Activated CD4-positive, alpha-beta T cell treated with anti-CD3 and anti-CD28 coated beads for 36 hours (primary cell): ENCODE data around the gene CRYM. TPM values are rescaled to one million over a fixed set of nuclear protein-coding genes. Genes with fewer than 3 reads are reported as not detected.
A peak's percentile ranks its signal among the peaks of the same experiment; 100 is the strongest.
"Not testable (repeated sequence)": the region's sequence is repeated elsewhere in the genome, so short reads cannot be mapped to it uniquely, and the experiment has no call there.

Experiments
- ATAC-seq: fragments of 200-7000 bp; cut with Tn5 transposase; one replicate; pipeline ENCODE4 v1.10.0; 2021; ENCODE audit warnings: mild to moderate bottlenecking, moderate library complexity
- CTCF ChIA-PET: fragments of 350-600 bp; sonication (Branson Sonifier 250); formaldehyde crosslinking; loops from one replicate; lab custom pipeline; 2021; ENCODE audit warnings: antibody characterized with exemption; lab: Charles Lee
- POLR2A ChIA-PET: fragments of 350-600 bp; sonication (Branson Sonifier 250); formaldehyde crosslinking; loops from one replicate; lab custom pipeline; 2021; ENCODE audit warnings: antibody characterized with exemption, inconsistent platforms; lab: Charles Lee
- DNase-seq: peaks from one replicate; pipeline ENCODE4 v3.0.0-alpha.2; 2020
- H3K27ac Mint-ChIP-seq: one replicate; pipeline ENCODE4 v1.8.0; 2021; ENCODE audit warnings: mixed read lengths
- H3K27me3 Mint-ChIP-seq: one replicate; pipeline ENCODE4 v1.8.0; 2021; ENCODE audit warnings: mixed read lengths
- H3K36me3 Mint-ChIP-seq: one replicate; pipeline ENCODE4 v1.8.0; 2021; ENCODE audit warnings: low read depth, mixed read lengths
- H3K4me1 Mint-ChIP-seq: one replicate; pipeline ENCODE4 v1.8.0; 2021; ENCODE audit warnings: mixed read lengths
- H3K4me3 Mint-ChIP-seq: one replicate; pipeline ENCODE4 v1.8.0; 2021; ENCODE audit warnings: mild to moderate bottlenecking, moderate library complexity, mixed read lengths
- H3K9me3 Mint-ChIP-seq: one replicate; pipeline ENCODE4 v1.8.0; 2021; ENCODE audit warnings: low read depth, mixed read lengths
- intact Hi-C, 2 experiments: fragments of 100-400 bp; cut with DNase I in 1 of 2; cut with micrococcal nuclease in 1 of 2; formaldehyde crosslinking; loops; one replicate each; pipeline versions ENCODE4 v1.14.2 to v1.15.1; 2022 to 2024; cut with DNase I, micrococcal nuclease
- total RNA-seq, 2 experiments: library from RNA; stranded (reverse); gene quantifications; one replicate each; pipeline ENCODE4 v1.2.3, GENCODE V29; 2021

CRYM gene
- total RNA-seq, result not detected

- POLR2A ChIA-PET, result no interaction called here
- ATAC-seq (peak; percentile 96), DNase-seq (peak; percentile 80)
- Mint-ChIP-seq H3K36me3 (no peaks in the 10 kb centered on the region), H3K4me1 (no peaks in the 10 kb centered on the region), H3K9me3 (no peaks in the 10 kb centered on the region), H3K27ac (no peak within 1 kb of the TSS), H3K4me3 (no peak within 1 kb of the TSS), H3K27me3 (peaks cover 61% of the 10 kb centered on the region)
- intact Hi-C loops, result loop anchor here (1.0 to 10.0 kb wide), 4 partner anchors 23 to 433 kb away; no protein-coding TSS in a partner anchor
- CTCF ChIA-PET, result interaction anchor here (0.6 to 1.6 kb wide), 7 partner anchors 12 to 427 kb away, joined by 3 to 8 read pairs (median 4); no protein-coding TSS in a partner anchor
Observed at GRCh38 chr16:21277927-21278706, at the start of gene CRYM. TSS of gene CRYM (minus strand) at chr16:21278290. CDS start at chr16:21278251, 39 bp downstream.

- Mint-ChIP-seq H3K27me3 (peaks cover 6% of the 10 kb centered on the region), H3K9me3 (peaks cover 10% of the 10 kb centered on the region), H3K4me1 (no peaks in the 10 kb centered on the region), H3K36me3 (peaks cover 2% of the 10 kb centered on the region), H3K4me3 (no peak overlapping the region), H3K27ac (no peak overlapping the region)
- no peak for DNase-seq
- POLR2A ChIA-PET, result no interaction called here
- intact Hi-C loops, result no loop called here
- ATAC-seq, result no peak
- CTCF ChIA-PET, result no interaction called here
Observed at GRCh38 chr16:21327046-21327445, 49.0 kb upstream of the CRYM start.

- Mint-ChIP-seq H3K4me3 (no peak overlapping the region), H3K36me3 (peaks cover 2% of the 10 kb centered on the region), H3K4me1 (no peaks in the 10 kb centered on the region), H3K27me3 (peaks cover 6% of the 10 kb centered on the region), H3K9me3 (peaks cover 10% of the 10 kb centered on the region), H3K27ac (no peak overlapping the region)
- ATAC-seq, result no peak
- no peak for DNase-seq
- intact Hi-C loops, result no loop called here
- ChIA-PET CTCF (no interaction called here), POLR2A (no interaction called here)
Observed at GRCh38 chr16:21326459-21326858, 48.4 kb upstream of the CRYM start.

GRCh38 chr16:21324267-21324666, 46.2 kb upstream of the CRYM start:
- no peak for DNase-seq
- no peak overlapping the region for H3K4me3 Mint-ChIP-seq

DNA sequence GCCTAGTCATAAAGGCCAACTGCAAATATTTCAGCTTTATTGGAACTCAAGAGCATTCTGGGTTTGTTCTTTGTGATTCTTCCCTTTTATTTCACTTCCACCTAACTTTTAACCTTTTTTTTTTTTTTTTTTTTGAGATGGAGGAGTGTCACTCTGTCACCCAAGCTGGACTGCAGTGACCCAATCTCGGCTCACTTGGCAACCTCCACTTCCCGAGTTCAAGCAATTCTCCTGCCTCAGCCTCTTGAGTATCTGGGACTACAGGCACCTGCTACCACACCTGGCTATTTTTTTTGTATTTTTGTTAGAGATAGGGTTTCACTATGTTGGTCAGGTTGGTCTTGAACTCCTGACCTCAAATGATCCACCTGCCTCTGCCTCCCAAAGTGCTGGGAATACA, 44.2 kb upstream of the CRYM start:
- intact Hi-C loops, H3K27ac Mint-ChIP-seq, POLR2A ChIA-PET, CTCF ChIA-PET, H3K4me1 Mint-ChIP-seq, H3K4me3 Mint-ChIP-seq, H3K9me3 Mint-ChIP-seq, H3K27me3 Mint-ChIP-seq, ATAC-seq, DNase-seq, H3K36me3 Mint-ChIP-seq: not testable (repeated sequence)

More at GRCh38 chr16:21324267-21324666, 46.2 kb upstream of the CRYM start:
- ATAC-seq, result no peak
- H3K27me3 Mint-ChIP-seq, result peaks cover 6% of the 10 kb centered on the region
- no peaks in the 10 kb centered on the region for H3K4me1 Mint-ChIP-seq
- CTCF ChIA-PET, result no interaction called here
- no peak overlapping the region for H3K27ac Mint-ChIP-seq
- H3K9me3 Mint-ChIP-seq, result peaks cover 9% of the 10 kb centered on the region
- H3K36me3 Mint-ChIP-seq, result peaks cover 2% of the 10 kb centered on the region
- POLR2A ChIA-PET, result no interaction called here
- intact Hi-C loops, result no loop called here

GRCh38 chr16:21321736-21322135, 43.6 kb upstream of the CRYM start:
- ATAC-seq (no peak), DNase-seq (no peak)
- no peaks in the 10 kb centered on the region for H3K9me3 Mint-ChIP-seq
- ChIA-PET CTCF (no interaction called here), POLR2A (no interaction called here)
- H3K27me3 Mint-ChIP-seq, result peaks cover 2% of the 10 kb centered on the region
- no peak overlapping the region for H3K4me3 Mint-ChIP-seq
- H3K27ac Mint-ChIP-seq, result no peak overlapping the region
- intact Hi-C loops, result no loop called here
- no peaks in the 10 kb centered on the region for H3K36me3 Mint-ChIP-seq
- H3K4me1 Mint-ChIP-seq, result no peaks in the 10 kb centered on the region

DNA sequence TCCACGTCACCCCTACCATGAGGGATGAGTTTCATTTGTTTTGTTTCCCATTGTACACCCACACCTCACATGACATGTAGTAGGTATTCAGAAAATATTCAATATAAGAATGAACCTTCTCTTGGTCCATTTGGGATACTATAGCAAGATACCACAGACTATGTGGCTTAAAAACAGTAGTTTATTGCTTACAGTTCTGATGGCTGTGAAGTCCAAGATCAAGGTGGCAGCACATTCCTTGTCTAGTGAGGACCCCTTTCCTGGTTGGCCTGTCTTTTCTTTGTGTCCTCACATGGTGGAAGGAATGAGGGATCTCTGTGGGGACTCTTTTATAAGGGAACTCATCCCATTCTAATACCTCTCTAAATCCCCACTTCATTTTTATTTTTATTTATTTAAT, 36.2 kb upstream of the CRYM start:
- Mint-ChIP-seq H3K27ac (no peak overlapping the region), H3K36me3 (no peaks in the 10 kb centered on the region), H3K9me3 (no peaks in the 10 kb centered on the region), H3K4me1 (no peaks in the 10 kb centered on the region), H3K4me3 (no peak overlapping the region), H3K27me3 (peaks cover 3% of the 10 kb centered on the region)
- ATAC-seq, result no peak
- intact Hi-C loops, result no loop called here
- no peak for DNase-seq
- CTCF ChIA-PET, result no interaction called here
- POLR2A ChIA-PET, result no interaction called here

GRCh38 chr16:21312863-21313372, 34.8 kb upstream of the CRYM start:
- H3K27me3 Mint-ChIP-seq, ATAC-seq: not testable (repeated sequence)

GRCh38 chr16:21312046-21312445, 34.0 kb upstream of the CRYM start:
- intact Hi-C loops, H3K9me3 Mint-ChIP-seq, H3K27ac Mint-ChIP-seq, H3K4me1 Mint-ChIP-seq, CTCF ChIA-PET, H3K4me3 Mint-ChIP-seq, ATAC-seq, POLR2A ChIA-PET, H3K36me3 Mint-ChIP-seq, H3K27me3 Mint-ChIP-seq, DNase-seq: not testable (repeated sequence)

More at GRCh38 chr16:21312863-21313372, 34.8 kb upstream of the CRYM start:
- DNase-seq, intact Hi-C loops, H3K27ac Mint-ChIP-seq, H3K4me1 Mint-ChIP-seq, H3K9me3 Mint-ChIP-seq, H3K36me3 Mint-ChIP-seq, CTCF ChIA-PET, POLR2A ChIA-PET, H3K4me3 Mint-ChIP-seq: not testable (repeated sequence)

GRCh38 chr16:21306712-21307111, 28.6 kb upstream of the CRYM start:
- Mint-ChIP-seq H3K4me1 (peaks cover 14% of the 10 kb centered on the region), H3K27me3 (peaks cover 22% of the 10 kb centered on the region)
- H3K9me3 Mint-ChIP-seq, ATAC-seq, H3K27ac Mint-ChIP-seq, H3K36me3 Mint-ChIP-seq, intact Hi-C loops, DNase-seq, H3K4me3 Mint-ChIP-seq, POLR2A ChIA-PET: not testable (repeated sequence)
- CTCF ChIA-PET, result interaction anchor here (0.6 kb wide), 1 partner anchor 917 kb away, joined by 3 read pairs; no protein-coding TSS in a partner anchor

DNA sequence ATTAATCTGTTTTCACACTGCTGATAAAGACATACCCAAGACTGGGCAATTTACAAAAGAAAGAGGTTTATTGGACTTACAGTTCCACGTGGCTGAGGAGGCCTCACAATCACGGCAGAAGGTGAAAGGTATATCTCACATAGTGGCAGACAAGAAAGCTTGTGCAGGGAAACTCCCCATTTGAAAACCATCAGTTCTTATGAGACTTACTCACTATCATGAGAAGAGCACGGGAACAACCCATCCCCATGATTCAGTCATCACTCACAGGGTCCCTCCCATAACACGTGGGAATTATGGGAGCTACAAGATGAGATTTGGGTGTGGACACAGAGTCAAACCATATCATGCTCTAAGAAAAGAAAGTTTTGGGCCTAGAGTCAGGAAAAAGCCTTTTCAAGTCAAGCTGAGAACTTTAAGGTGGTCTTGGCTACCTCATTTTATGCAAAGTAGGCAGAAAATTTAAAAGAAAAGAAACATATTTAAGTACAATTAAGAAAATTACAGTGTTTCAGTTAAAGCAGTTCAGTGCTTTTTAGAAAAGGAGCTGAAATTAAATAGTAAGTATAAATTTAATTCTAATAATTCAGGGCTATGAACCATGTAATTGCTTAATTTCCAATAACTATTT, 24.9 kb upstream of the CRYM start:
- H3K9me3 Mint-ChIP-seq, result no peaks in the 10 kb centered on the region
- ChIA-PET POLR2A (interaction anchor here (0.6 kb wide), 2 partner anchors 13 to 905 kb away, joined by 3 read pairs; no protein-coding TSS in a partner anchor), CTCF (interaction anchor here (1.0 to 2.5 kb wide), 2 partner anchors 114 to 143 kb away, joined by 6 to 9 read pairs; no protein-coding TSS in a partner anchor)
- no peak overlapping the region for H3K4me3 Mint-ChIP-seq
- peaks cover 25% of the 10 kb centered on the region for H3K4me1 Mint-ChIP-seq
- DNase-seq, result peak; percentile 18
- no peaks in the 10 kb centered on the region for H3K36me3 Mint-ChIP-seq
- peak; percentile 42 for ATAC-seq
- peaks cover 20% of the 10 kb centered on the region for H3K27me3 Mint-ChIP-seq
- intact Hi-C loops, result loop anchor here (5.0 kb wide), 3 partner anchors 146 to 889 kb away; partner anchors contain the start of gene LDAF1 (in 1 of the 2)
- H3K27ac Mint-ChIP-seq, result no peak overlapping the region
